H1 (cell line): ENCODE measurements around the gene RPN2. TPM values are rescaled to one million over a fixed set of nuclear protein-coding genes. Genes with fewer than 3 reads are reported as not detected.

Experiments used
- ATF3 ChIP-seq: IDR thresholded peaks from 2 replicates; pipeline ENCODE4 v1.6.1; 2011; ENCODE audit warnings: low read depth, mild to moderate bottlenecking, low read length; ENCODE audit not compliant: insufficient read depth
- BRCA1 ChIP-seq: IDR thresholded peaks from 2 replicates; pipeline ENCODE4 v1.6.1; 2012; ENCODE audit warnings: low read depth, low read length, improper control_type of control experiment
- EZH2 ChIP-seq: fragments of 200-600 bp; sonication (generic); IDR thresholded peaks from 2 replicates; pipeline ENCODE4 v1.7.1; 2012; ENCODE audit warnings: low read depth, mild to moderate bottlenecking, moderate library complexity, low read length, inconsistent platforms; ENCODE audit not compliant: severe bottlenecking
- GABPA ChIP-seq: IDR thresholded peaks from 2 replicates; pipeline ENCODE4 v1.6.1; 2011; ENCODE audit warnings: mild to moderate bottlenecking, low read length, moderate library complexity, borderline replicate concordance; ENCODE audit not compliant: insufficient read depth
- JUND ChIP-seq: IDR thresholded peaks from 2 replicates; pipeline ENCODE4 v1.6.1; 2011; ENCODE audit warnings: mild to moderate bottlenecking, improper control_type of control experiment, low read length
- RBBP5 ChIP-seq: IDR thresholded peaks from 2 replicates; pipeline ENCODE4 v1.7.1; 2012; ENCODE audit warnings: low read depth, mild to moderate bottlenecking, inconsistent platforms, low read length, moderate library complexity, borderline replicate concordance
- TCF12 ChIP-seq: IDR thresholded peaks from 2 replicates; pipeline ENCODE4 v1.6.1; 2011; ENCODE audit warnings: low read depth, mild to moderate bottlenecking, low read length
- polyA plus RNA-seq, 7 experiments: library from polyadenylated mRNA; depleted of rRNA in 3 of 7; stranded (reverse) in 5 of 7; unstranded in 2 of 7; fragments of >200 nt in 5 of 7; fragments of 200-250 nt in 2 of 7; gene quantifications; 1 replicate in 5 of 7; 2 replicates in 1 of 7; 4 replicates in 1 of 7; pipeline versions ENCODE4 v1.2.1 to v1.2.3, GENCODE V29; 2011 to 2013; ENCODE audit warnings: missing spikeins in 2 of 7, mixed read lengths in 2 of 7
- total RNA-seq: library from RNA; stranded (reverse); fragmentation: NEBNext Ultra II Directional; extraction: Animal tissue kit (Norgen Biotek cat#: 25700); gene quantifications from 2 replicates; pipeline ENCODE4 v1.2.1, GENCODE V29; 2021

Gene RPN2
- total and polyA plus RNA-seq, 2 of the 8 experiments (the other 6 are each of a cell fraction or from before 2014, with no cell fraction given): 236 to 379 TPM

- TF ChIP-seq BRCA1 (no peak), TCF12 (no peak), JUND (no peak), RBBP5 (no peak), GABPA (no peak), EZH2 (no peak), ATF3 (no peak)
Measured at GRCh38 chr20:37194621-37195417, 15.7 kb downstream of the RPN2 start (continued).
